IMR-90 (cell line): Measurements from ENCODE around the gene NHSL2. TPM values are rescaled to one million over a fixed set of nuclear protein-coding genes. Genes with fewer than 3 reads are reported as not detected.

Experiments used
- ATAC-seq: fragments of 200-7000 bp; cut with Tn5 transposase; 2 replicates; pipeline ENCODE4 v1.9.1; 2020; ENCODE audit warnings: low read depth, mild to moderate bottlenecking, moderate library complexity
- BruUV-seq: library from RNA; stranded (reverse); fragments of 400-500 nt; replicated peaks from 2 replicates; lab custom pipeline; 2021; lab: Mats Ljungman, UMichigan
- CTCF ChIA-PET: fragments of 300-600 bp; formaldehyde crosslinking; extraction: SDS; loops from one replicate; lab custom pipeline; 2021; ENCODE audit warnings: antibody characterized with exemption; lab: Yijun Ruan, JAX
- POLR2A ChIA-PET: fragments of 300-600 bp; sonication (Branson Sonifier 250); formaldehyde crosslinking; loops from one replicate; lab custom pipeline; 2022; ENCODE audit warnings: antibody characterized with exemption; ENCODE audit not compliant: unreplicated experiment; lab: Charles Lee
- DNase-seq: peaks from one replicate; pipeline ENCODE4 v3.0.0; 2013
- H2AFZ ChIP-seq: replicated peaks from 2 replicates; pipeline ENCODE3; 2013; ENCODE audit warnings: low read length, mild to moderate bottlenecking; ENCODE audit not compliant: poor library complexity
- H2AK5ac ChIP-seq: 2 replicates; pipeline ENCODE4 v1.6.1; 2013; ENCODE audit warnings: low read depth, low read length, inconsistent platforms
- H2AK9ac ChIP-seq: replicated peaks from 2 replicates; pipeline ENCODE3; 2013; ENCODE audit warnings: mild to moderate bottlenecking, low read depth, low read length, moderate library complexity; ENCODE audit not compliant: poor library complexity
- H2BK120ac ChIP-seq: 2 replicates; pipeline ENCODE4 v1.6.1; 2013; ENCODE audit warnings: low read depth, low read length, inconsistent platforms
- H2BK15ac ChIP-seq: 3 replicates; pipeline ENCODE4 v1.6.1; 2013; ENCODE audit warnings: low read depth, low read length, inconsistent platforms
- H2BK20ac ChIP-seq: 2 replicates; pipeline ENCODE4 v1.6.1; 2013; ENCODE audit warnings: low read depth, mild to moderate bottlenecking, inconsistent platforms, low read length, moderate library complexity
- H2BK5ac ChIP-seq: 2 replicates; pipeline ENCODE4 v1.6.1; 2013; ENCODE audit warnings: mild to moderate bottlenecking, low read depth, low read length, inconsistent platforms; ENCODE audit not compliant: poor library complexity, severe bottlenecking
- H3K14ac ChIP-seq: replicated peaks from 2 replicates; pipeline ENCODE4 v1.6.1; 2013; ENCODE audit warnings: low read depth, low read length, inconsistent platforms
- H3K18ac ChIP-seq: 2 replicates; pipeline ENCODE4 v1.6.1; 2013; ENCODE audit warnings: low read depth, low read length, control low read depth
- H3K23ac ChIP-seq: 2 replicates; pipeline ENCODE4 v1.6.1; 2013; ENCODE audit warnings: low read depth, low read length, inconsistent platforms
- H3K27ac ChIP-seq: 2 replicates; pipeline ENCODE4 v1.5.1; 2013; ENCODE audit warnings: mild to moderate bottlenecking, control low read depth, low read length; ENCODE audit not compliant: insufficient read depth
- H3K27me3 ChIP-seq: 2 replicates; pipeline ENCODE4 v1.6.1; 2013; ENCODE audit warnings: low read length; ENCODE audit not compliant: control insufficient read depth, insufficient read depth
- H3K36me3 ChIP-seq: 2 replicates; pipeline ENCODE4 v1.6.1; 2013; ENCODE audit warnings: low read length, mixed read lengths; ENCODE audit not compliant: control insufficient read depth, insufficient read depth
- H3K4ac ChIP-seq: 2 replicates; pipeline ENCODE4 v1.6.1; 2013; ENCODE audit warnings: low read depth, low read length, inconsistent platforms
- H3K4me1 ChIP-seq: 2 replicates; pipeline ENCODE4 v1.6.1; 2013; ENCODE audit warnings: low read length, mixed read lengths; ENCODE audit not compliant: control insufficient read depth, insufficient read depth
- H3K4me2 ChIP-seq: 2 replicates; pipeline ENCODE4 v1.6.1; 2013; ENCODE audit warnings: low read depth, mild to moderate bottlenecking, control low read depth, low read length, moderate library complexity
- H3K4me3 ChIP-seq: 2 replicates; pipeline ENCODE4 v1.5.1; 2013; ENCODE audit warnings: low read depth, mild to moderate bottlenecking, control low read depth, low read length, moderate library complexity; ENCODE audit not compliant: insufficient read depth
- H3K56ac ChIP-seq: 2 replicates; pipeline ENCODE4 v1.6.1; 2013; ENCODE audit warnings: low read length, inconsistent platforms; ENCODE audit not compliant: insufficient read depth; ENCODE audit errors: extremely low read depth
- H3K79me1 ChIP-seq, 2 experiments: 2 replicates each; pipeline ENCODE4 v1.6.1; 2013; ENCODE audit warnings: low read length in 2 of 2, inconsistent platforms in 1 of 2, low read depth in 1 of 2
- H3K9ac ChIP-seq: 2 replicates; pipeline ENCODE4 v1.6.1; 2013; ENCODE audit warnings: low read depth, low read length, control low read depth
- H3K9me1 ChIP-seq: 2 replicates; pipeline ENCODE4 v1.6.1; 2013; ENCODE audit warnings: low read length, inconsistent platforms; ENCODE audit not compliant: insufficient read depth
- H3K9me3 ChIP-seq: 2 replicates; pipeline ENCODE4 v1.6.1; 2013; ENCODE audit warnings: low read length; ENCODE audit not compliant: control insufficient read depth, insufficient read depth
- H4K20me1 ChIP-seq: 2 replicates; pipeline ENCODE4 v1.6.1; 2013; ENCODE audit warnings: low read length, inconsistent platforms; ENCODE audit not compliant: insufficient read depth
- H4K5ac ChIP-seq: 2 replicates; pipeline ENCODE4 v1.6.1; 2013; ENCODE audit warnings: mild to moderate bottlenecking, low read depth, low read length, control low read depth
- H4K8ac ChIP-seq, 2 experiments: 2 replicates each; pipeline ENCODE4 v1.6.1; 2013; ENCODE audit warnings: low read depth in 2 of 2, low read length in 2 of 2, control low read depth in 1 of 2, inconsistent platforms in 1 of 2
- H4K91ac ChIP-seq: 2 replicates; pipeline ENCODE4 v1.6.1; 2013; ENCODE audit warnings: low read depth, low read length, inconsistent platforms; ENCODE audit not compliant: insufficient read depth
- CEBPB ChIP-seq: IDR thresholded peaks from 2 replicates; pipeline ENCODE4 v1.6.1; 2012; ENCODE audit warnings: low read depth, low read length, improper control_type of control experiment
- CHD1 ChIP-seq: IDR thresholded peaks from 2 replicates; pipeline ENCODE4 v1.6.1; 2012; ENCODE audit warnings: low read depth, low read length, improper control_type of control experiment
- FOS ChIP-seq: fragments of 150-350 bp; IDR thresholded peaks from 2 replicates; pipeline ENCODE4 v1.6.1; 2016; ENCODE audit warnings: low read depth, low read length
- MAZ ChIP-seq: IDR thresholded peaks from 2 replicates; pipeline ENCODE4 v1.6.1; 2012; ENCODE audit warnings: low read depth, mild to moderate bottlenecking, low read length, improper control_type of control experiment, moderate library complexity, borderline replicate concordance
- MXI1 ChIP-seq: IDR thresholded peaks from 2 replicates; pipeline ENCODE4 v1.6.1; 2012; ENCODE audit warnings: low read depth, mild to moderate bottlenecking, low read length, moderate library complexity, borderline replicate concordance
- USF2 ChIP-seq: fragments of 150-350 bp; IDR thresholded peaks from 2 replicates; pipeline ENCODE4 v1.6.1; 2017; ENCODE audit warnings: mild to moderate bottlenecking, antibody characterized with exemption, low read length, low read depth
- WGBS, 2 experiments: methylation state at CpG; one replicate each; pipeline versions ENCODE4 v1.1.5 to v1.1.7; 2013; ENCODE audit warnings: missing lambda C conversion rate in 2 of 2; ENCODE audit not compliant: insufficient read length in 1 of 2; ENCODE audit errors: extremely low coverage in 2 of 2; 5-methylcytosine and 5-hydroxymethylcytosine counted together
- dilution Hi-C: fragments of 300-500 bp; cut with HindIII; formaldehyde crosslinking; loops from one replicate; pipeline ENCODE4 v1.14.3; 2018; ENCODE audit warnings: low sequenced_read_pairs; ENCODE audit not compliant: unreplicated experiment
- in situ Hi-C: fragments of 300-500 bp; cut with MboI; formaldehyde crosslinking; loops from 3 replicates; pipeline ENCODE4 v1.14.3; 2019; ENCODE audit warnings: low sequenced_read_pairs, inconsistent platforms, mixed read lengths
- intact Hi-C: fragments of 100-400 bp; cut with micrococcal nuclease; formaldehyde crosslinking; loops from 2 replicates; pipeline ENCODE4 v1.10.0; 2022
- polyA plus RNA-seq, 3 experiments: library from polyadenylated mRNA; depleted of rRNA; stranded (reverse); fragments of >200 nt; gene quantifications; 2 replicates each; pipeline ENCODE4 v1.2.3, GENCODE V29; 2012; ENCODE audit warnings: low replicate concordance in 1 of 3
- total RNA-seq: library from RNA; depleted of rRNA; stranded (reverse); fragments of >200 nt; gene quantifications from 2 replicates; pipeline ENCODE4 v1.2.3, GENCODE V29; 2012

Gene NHSL2
- total and polyA plus RNA-seq, 2 of the 4 experiments (the other 2 are of a cell fraction) = 0.72 to 0.75 TPM

GRCh38 chrX:72143609-72143907 is 232.9 kb downstream of the NHSL2 start:
- H3K9me1 ChIP-seq = no peaks in the 10 kb centered on the region
- H3K4me1 ChIP-seq = no peaks in the 10 kb centered on the region
- no peak overlapping the region for H2BK120ac ChIP-seq
- H3K9ac ChIP-seq = no peak overlapping the region
- H2AK5ac ChIP-seq = no peak overlapping the region
- no peak overlapping the region for H3K23ac ChIP-seq
- no peaks in the 10 kb centered on the region for H3K9me3 ChIP-seq
- ChIA-PET CTCF (no interaction called here), POLR2A (interaction anchor here (0.6 kb wide), 1 partner anchor 10 kb away, joined by 5 read pairs; no protein-coding TSS in a partner anchor)
- no CpG with 5 or more reads among the region's 2 CpGs for WGBS, 2 experiments
- no peak overlapping the region for H3K4ac ChIP-seq
- H3K4me3 ChIP-seq = no peak overlapping the region
- no peak overlapping the region for H4K91ac ChIP-seq
- dilution Hi-C loops (no loop called here), intact Hi-C loops (no loop called here), in situ Hi-C loops (no loop called here)
- TF ChIP-seq CEBPB (no peak), MAZ (no peak), CHD1 (no peak), FOS (no peak), USF2 (no peak), MXI1 (no peak)
- H2BK5ac ChIP-seq = no peak overlapping the region
- ATAC-seq (no peak), DNase-seq (no peak)
- H3K79me1 ChIP-seq = no peaks in the 10 kb centered on the region
- no TSS peak for BruUV-seq
- peaks cover 56% of the 10 kb centered on the region for H3K27me3 ChIP-seq
- no peak overlapping the region for H3K56ac ChIP-seq
- no peaks in the 10 kb centered on the region for H3K36me3 ChIP-seq
- no peak overlapping the region for H3K14ac ChIP-seq
- no peak overlapping the region for H2AK9ac ChIP-seq
- no peak overlapping the region for H4K5ac ChIP-seq
- no peak overlapping the region for H2BK20ac ChIP-seq
- no peak overlapping the region for H3K4me2 ChIP-seq
- H3K27ac ChIP-seq = no peak overlapping the region
- H4K20me1 ChIP-seq = no peaks in the 10 kb centered on the region; the same call in 1 of the 2 replicates
- no peak overlapping the region for H2BK15ac ChIP-seq
- no peak overlapping the region for H4K8ac ChIP-seq
- no peak overlapping the region for H3K18ac ChIP-seq
- H2AFZ ChIP-seq = no peak overlapping the region
